ENCODE data around the gene SCGB3A1. TPM values are rescaled to one million over a fixed set of nuclear protein-coding genes. Genes with fewer than 3 reads are reported as not detected.

The SCGB3A1 gene
- total RNA-seq, 1 experiment from 2014 or later = not detected

DNA sequence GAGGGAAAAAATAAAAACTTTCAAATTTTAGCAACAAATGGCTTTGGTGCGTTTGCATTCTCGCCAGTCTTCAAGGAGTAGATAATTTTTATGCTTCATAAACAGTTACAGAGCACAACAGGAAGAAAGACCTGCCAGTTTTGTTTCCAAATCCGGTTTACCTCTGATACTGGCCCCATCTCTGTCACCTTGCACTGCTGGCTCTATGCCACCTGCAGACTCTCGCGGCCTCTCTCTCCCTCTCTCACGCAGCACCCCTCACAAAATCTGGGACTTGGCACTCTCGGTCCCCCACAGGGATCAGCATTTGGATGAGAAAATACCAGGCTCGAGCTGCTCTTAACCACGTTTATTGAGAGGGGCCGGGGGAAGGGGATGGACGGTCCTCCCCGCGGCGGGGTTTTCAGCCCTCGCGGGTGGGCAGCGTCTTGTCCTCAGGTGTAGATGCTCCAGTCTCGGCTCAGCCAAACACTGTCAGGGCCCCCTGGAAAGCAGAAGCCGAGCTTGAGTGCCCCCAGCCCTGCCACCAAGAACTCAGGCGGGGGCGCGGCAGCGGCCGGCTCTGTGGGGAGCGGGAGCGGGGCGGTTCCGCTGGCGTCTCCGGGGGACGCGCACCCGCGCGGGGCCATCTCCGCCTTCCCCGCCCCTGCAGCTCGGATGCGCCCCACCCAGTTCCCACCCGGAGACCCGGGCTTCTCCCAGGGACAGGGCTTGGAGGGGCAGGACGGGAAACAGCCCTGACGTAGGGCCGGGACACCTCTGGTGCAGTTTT is 1.3 kb downstream of the SCGB3A1 start:
- Histone ChIP-seq H3K36me3 (ENCODE audit: low read depth, low read length) (no peaks in the 10 kb centered on the region), H3K4me1 (ENCODE audit: insufficient read depth, low read length) (no peaks in the 10 kb centered on the region), H3K4me3 (ENCODE audit: low read length) (no peak overlapping the region), H3K27ac (ENCODE audit: low read length) (no peak overlapping the region), H3K27me3 (ENCODE audit: low read length) (peaks cover 19% of the 10 kb centered on the region), H3K9me3 (ENCODE audit: low read length) (no peaks in the 10 kb centered on the region), H4K20me1 (ENCODE audit: low read length) (no peaks in the 10 kb centered on the region), H3F3A (ENCODE audit: low read length, unreplicated experiment) (no peaks in the 10 kb centered on the region), H3K9ac (ENCODE audit: low read length) (no peak overlapping the region), H3K9me2 (replicated peaks; ENCODE audit: low read length) (no peaks in the 10 kb centered on the region), H3K79me2 (ENCODE audit: low read length) (no peaks in the 10 kb centered on the region), H3K4me2 (ENCODE audit: low read length) (peak overlapping the region; percentile 34), H2AFZ (ENCODE audit: low read length) (no peak overlapping the region)
- intact Hi-C loops (cut with micrococcal nuclease) = no loop called here
- POLR2A ChIA-PET (ENCODE audit: unreplicated experiment) = no interaction called here
- DNase-seq (no peak), ATAC-seq (no peak)
- TF ChIP-seq EZH2phosphoT487 (IDR thresholded peaks at IDR 0.05; ENCODE audit: borderline replicate concordance, low read length) (no peak), EZH2 (IDR thresholded peaks at IDR 0.05; ENCODE audit: low read length, unreplicated experiment) (no peak)
- TF ChIP-seq, protein P1, sequence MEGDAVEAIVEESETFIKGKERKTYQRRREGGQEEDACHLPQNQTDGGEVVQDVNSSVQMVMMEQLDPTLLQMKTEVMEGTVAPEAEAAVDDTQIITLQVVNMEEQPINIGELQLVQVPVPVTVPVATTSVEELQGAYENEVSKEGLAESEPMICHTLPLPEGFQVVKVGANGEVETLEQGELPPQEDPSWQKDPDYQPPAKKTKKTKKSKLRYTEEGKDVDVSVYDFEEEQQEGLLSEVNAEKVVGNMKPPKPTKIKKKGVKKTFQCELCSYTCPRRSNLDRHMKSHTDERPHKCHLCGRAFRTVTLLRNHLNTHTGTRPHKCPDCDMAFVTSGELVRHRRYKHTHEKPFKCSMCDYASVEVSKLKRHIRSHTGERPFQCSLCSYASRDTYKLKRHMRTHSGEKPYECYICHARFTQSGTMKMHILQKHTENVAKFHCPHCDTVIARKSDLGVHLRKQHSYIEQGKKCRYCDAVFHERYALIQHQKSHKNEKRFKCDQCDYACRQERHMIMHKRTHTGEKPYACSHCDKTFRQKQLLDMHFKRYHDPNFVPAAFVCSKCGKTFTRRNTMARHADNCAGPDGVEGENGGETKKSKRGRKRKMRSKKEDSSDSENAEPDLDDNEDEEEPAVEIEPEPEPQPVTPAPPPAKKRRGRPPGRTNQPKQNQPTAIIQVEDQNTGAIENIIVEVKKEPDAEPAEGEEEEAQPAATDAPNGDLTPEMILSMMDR (conservative IDR thresholded peaks at IDR 0.05; ENCODE audit: low read depth, low read length) = no peak
- BruUV-seq (replicated peaks) = no TSS peak
- CTCF ChIA-PET = no interaction called here

DNA sequence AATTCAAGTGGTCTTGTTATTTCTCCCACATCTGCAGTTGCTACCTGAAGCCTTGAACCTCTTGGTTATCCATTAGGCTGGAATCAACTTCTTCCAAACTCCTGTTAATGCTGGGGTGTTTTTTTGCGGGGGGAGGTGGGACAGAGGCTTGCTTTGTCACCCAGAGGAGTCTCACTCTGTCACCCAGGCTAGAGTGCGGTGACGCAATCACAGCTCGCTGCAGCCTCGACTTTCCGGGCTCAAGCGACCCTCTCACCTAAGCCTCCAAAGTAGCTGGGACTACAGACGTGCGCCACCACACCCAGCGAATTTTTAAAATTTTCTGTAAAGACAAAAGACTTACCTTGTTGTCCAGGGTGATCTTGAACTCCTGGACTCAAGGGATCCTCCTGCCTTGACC is 4.4 kb downstream of the SCGB3A1 start:
- intact Hi-C loops (cut with micrococcal nuclease) = no loop called here
- H3K36me3 ChIP-seq (ENCODE audit: low read depth, low read length) = no peaks in the 10 kb centered on the region
- BruUV-seq (replicated peaks) = no TSS peak
- TF ChIP-seq EZH2 (IDR thresholded peaks at IDR 0.05; ENCODE audit: low read length, unreplicated experiment) (no peak), EZH2phosphoT487 (IDR thresholded peaks at IDR 0.05; ENCODE audit: borderline replicate concordance, low read length) (no peak)
- TF ChIP-seq, protein P1 (conservative IDR thresholded peaks at IDR 0.05; ENCODE audit: low read depth, low read length) = no peak
- no peak overlapping the region for H3K27ac ChIP-seq (ENCODE audit: low read length)
- H3K79me2 ChIP-seq (ENCODE audit: low read length) = no peaks in the 10 kb centered on the region
- peaks cover 19% of the 10 kb centered on the region for H3K27me3 ChIP-seq (ENCODE audit: low read length)
- no peak overlapping the region for H3K4me3 ChIP-seq (ENCODE audit: low read length)
- POLR2A ChIA-PET (ENCODE audit: unreplicated experiment) = no interaction called here
- no peaks in the 10 kb centered on the region for H4K20me1 ChIP-seq (ENCODE audit: low read length)
- H2AFZ ChIP-seq (ENCODE audit: low read length) = no peak overlapping the region
- H3K4me2 ChIP-seq (ENCODE audit: low read length) = no peak overlapping the region
- H3K9me2 ChIP-seq (replicated peaks; ENCODE audit: low read length) = no peaks in the 10 kb centered on the region
- no peaks in the 10 kb centered on the region for H3K9me3 ChIP-seq (ENCODE audit: low read length)
- CTCF ChIA-PET = no interaction called here
- DNase-seq = no peak
- H3K9ac ChIP-seq (ENCODE audit: low read length) = no peak overlapping the region
- no peaks in the 10 kb centered on the region for H3F3A ChIP-seq (ENCODE audit: low read length, unreplicated experiment)
- no peak for ATAC-seq
- no peaks in the 10 kb centered on the region for H3K4me1 ChIP-seq (ENCODE audit: insufficient read depth, low read length)

DNA sequence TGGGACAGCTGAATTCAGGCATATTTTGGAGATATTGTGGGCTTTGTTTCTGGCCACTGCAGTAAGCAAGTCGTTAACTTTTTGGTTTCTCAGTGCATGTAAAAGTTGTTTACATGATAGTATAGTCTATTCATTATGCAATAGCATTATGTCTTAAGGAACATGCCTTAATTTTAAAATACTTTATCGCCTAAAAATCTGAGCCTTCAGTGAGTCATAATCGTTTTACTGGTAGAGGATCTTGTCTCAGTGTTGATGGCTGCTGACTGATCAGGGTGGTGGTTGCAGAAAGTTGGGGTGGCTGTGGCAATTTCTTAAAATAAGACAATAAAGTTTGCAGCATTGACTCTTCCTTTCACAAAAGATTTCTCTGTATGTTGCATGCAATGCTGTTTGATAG is 5.1 kb downstream of the SCGB3A1 start:
- Histone ChIP-seq H2AFZ (ENCODE audit: low read length) (no peak overlapping the region), H3K4me1 (ENCODE audit: insufficient read depth, low read length) (no peaks in the 10 kb centered on the region), H3K9ac (ENCODE audit: low read length) (no peak overlapping the region), H3K27me3 (ENCODE audit: low read length) (peaks cover 19% of the 10 kb centered on the region), H3K79me2 (ENCODE audit: low read length) (no peaks in the 10 kb centered on the region), H4K20me1 (ENCODE audit: low read length) (no peaks in the 10 kb centered on the region), H3K27ac (ENCODE audit: low read length) (no peak overlapping the region), H3K36me3 (ENCODE audit: low read depth, low read length) (no peaks in the 10 kb centered on the region), H3K9me3 (ENCODE audit: low read length) (no peaks in the 10 kb centered on the region), H3K9me2 (replicated peaks; ENCODE audit: low read length) (no peaks in the 10 kb centered on the region), H3F3A (ENCODE audit: low read length, unreplicated experiment) (no peaks in the 10 kb centered on the region), H3K4me2 (ENCODE audit: low read length) (no peak overlapping the region), H3K4me3 (ENCODE audit: low read length) (no peak overlapping the region)
- intact Hi-C loops (cut with micrococcal nuclease) = no loop called here
- POLR2A ChIA-PET (ENCODE audit: unreplicated experiment) = no interaction called here
- ATAC-seq = no peak
- no TSS peak for BruUV-seq (replicated peaks)
- CTCF ChIA-PET = no interaction called here
- DNase-seq = no peak
- TF ChIP-seq, protein P1 (conservative IDR thresholded peaks at IDR 0.05; ENCODE audit: low read depth, low read length) = no peak
- no peak for TF ChIP-seq EZH2 (IDR thresholded peaks at IDR 0.05; ENCODE audit: low read length, unreplicated experiment)
